GM12878 (cell line): ENCODE measurements around the gene OS9. TPM values are rescaled to one million over a fixed set of nuclear protein-coding genes. Genes with fewer than 3 reads are reported as not detected.

Source experiments
- ATAC-seq: fragments of 200-7000 bp; cut with Tn5 transposase; 3 replicates; pipeline ENCODE4 v1.9.1; 2020; ENCODE audit warnings: mild to moderate bottlenecking, moderate library complexity
- BruUV-seq: library from RNA; stranded (reverse); fragments of 400-500 nt; replicated peaks from 2 replicates; lab custom pipeline; 2021; lab: Mats Ljungman, UMichigan
- CTCF ChIA-PET: fragments of 300-600 bp; sonication (Branson Sonifier 250); formaldehyde crosslinking; extraction: SDS; loops from one replicate; lab custom pipeline; 2021; ENCODE audit warnings: inconsistent platforms; lab: Yijun Ruan, JAX
- POLR2A ChIA-PET: fragments of 350-600 bp; formaldehyde crosslinking; extraction: SDS; loops from one replicate; lab custom pipeline; 2021; ENCODE audit warnings: inconsistent platforms; lab: Charles Lee
- RAD21 ChIA-PET: fragments of 300-600 bp; sonication (Branson Sonifier 250); formaldehyde crosslinking; loops from one replicate; lab custom pipeline; 2023; ENCODE audit warnings: antibody characterized with exemption; ENCODE audit not compliant: unreplicated experiment; lab: Charles Lee
- SMC1A ChIA-PET: fragments of 300-600 bp; sonication (Branson Sonifier 250); formaldehyde crosslinking; loops from one replicate; lab custom pipeline; 2023; ENCODE audit not compliant: unreplicated experiment, uncharacterized antibody; lab: Charles Lee
- DNase-seq: peaks from one replicate; pipeline ENCODE4 v3.0.0-alpha.2; 2011; ENCODE audit warnings: low read depth, low spot score
- FAIRE-seq: peaks from 3 replicates; lab custom pipeline; 2011; peaks lifted over from hg19 to GRCh38; lab: Jason Lieb, UNC
- H2AFZ ChIP-seq: 2 replicates; pipeline ENCODE4 v1.6.0; 2011; ENCODE audit warnings: low read depth, low read length, control low read depth; ENCODE audit not compliant: control insufficient read depth
- H3K27ac ChIP-seq: 2 replicates; pipeline ENCODE4 v1.5.1; 2011; ENCODE audit warnings: control low read depth; ENCODE audit not compliant: control insufficient read depth, insufficient read depth
- H3K27me3 ChIP-seq, 2 experiments: replicated peaks in 1 of 2; 2 replicates each; pipeline versions ENCODE4 v1.6.0 to v1.6.1; 2011; ENCODE audit warnings: low read length in 1 of 2; ENCODE audit not compliant: control insufficient read depth in 2 of 2, insufficient read depth in 2 of 2
- H3K36me3 ChIP-seq, 2 experiments: 2 replicates each; pipeline ENCODE4 v1.5.1; 2011; ENCODE audit warnings: low read length in 1 of 2; ENCODE audit not compliant: control insufficient read depth in 2 of 2, insufficient read depth in 2 of 2
- H3K4me1 ChIP-seq: 2 replicates; pipeline ENCODE4 v1.6.1; 2011; ENCODE audit warnings: mild to moderate bottlenecking, low read length, moderate library complexity, mixed read lengths; ENCODE audit not compliant: control insufficient read depth, insufficient read depth
- H3K4me2 ChIP-seq: 2 replicates; pipeline ENCODE4 v1.6.0; 2011; ENCODE audit warnings: control low read depth; ENCODE audit not compliant: control insufficient read depth, insufficient read depth
- H3K4me3 ChIP-seq: fragments of 200-600 bp; sonication (generic); 2 replicates; pipeline ENCODE4 v1.5.1; 2016
- H3K79me2 ChIP-seq: 2 replicates; pipeline ENCODE4 v1.6.0; 2011; ENCODE audit warnings: low read length; ENCODE audit not compliant: control insufficient read depth, insufficient read depth
- H3K9ac ChIP-seq: 2 replicates; pipeline ENCODE4 v1.8.0; 2011; ENCODE audit warnings: low read length, control low read depth, mixed read lengths; ENCODE audit not compliant: control insufficient read depth, insufficient read depth
- H3K9me3 ChIP-seq: replicated peaks from 3 replicates; pipeline ENCODE4 v1.5.1; 2011; ENCODE audit warnings: mild to moderate bottlenecking, low read length; ENCODE audit not compliant: control insufficient read depth, insufficient read depth
- H4K20me1 ChIP-seq: 2 replicates; pipeline ENCODE4 v1.6.0; 2011; ENCODE audit not compliant: control insufficient read depth, insufficient read depth
- SREBF1 ChIP-seq: IDR thresholded peaks from 2 replicates; pipeline ENCODE4 v1.6.1; 2012; ENCODE audit warnings: mild to moderate bottlenecking, low read length
- TCF12 ChIP-seq: IDR thresholded peaks from 2 replicates; pipeline ENCODE4 v1.6.1; 2011; ENCODE audit warnings: low read depth, mild to moderate bottlenecking, low read length
- WGBS: methylation state at CpG from one replicate; pipeline ENCODE4 v1.1.6; 2016; ENCODE audit warnings: low lambda C conversion rate; ENCODE audit not compliant: insufficient replicate concordance, insufficient coverage; ENCODE audit errors: missing lambda C conversion rate; 5-methylcytosine and 5-hydroxymethylcytosine counted together
- in situ Hi-C: fragments of 300-500 bp; cut with MboI; formaldehyde crosslinking; loops from 9 replicates; pipeline ENCODE4 v1.14.3; 2018; ENCODE audit warnings: mixed read lengths
- intact Hi-C: fragments of 100-400 bp; cut with micrococcal nuclease; formaldehyde crosslinking; loops from one replicate; pipeline ENCODE4 v1.14.2; 2022; ENCODE audit not compliant: unreplicated experiment
- polyA plus RNA-seq, 11 experiments: library from polyadenylated mRNA; depleted of rRNA in 4 of 11; unstranded in 6 of 11; stranded (reverse) in 5 of 11; fragments of >200 nt; fragmentation: Nextera tagmentation in 4 of 11; fragmentation: Illumina TruSeq in 1 of 11; extraction: Ambion mirVana in 4 of 11; extraction: Trizol in 1 of 11; gene quantifications; 1 replicate in 1 of 11; 2 replicates in 10 of 11; pipeline versions ENCODE4 v1.2.1 to v1.2.3, GENCODE V29; 2011 to 2016; ENCODE audit warnings: inconsistent platforms in 2 of 11, missing spikeins in 2 of 11, low read depth in 1 of 11
- total RNA-seq, 4 experiments: library from RNA; depleted of rRNA in 3 of 4; stranded (reverse); fragments of >200 nt in 3 of 4; fragmentation: Illumina TruSeq in 1 of 4; extraction: Trizol in 1 of 4; gene quantifications; 2 replicates each; pipeline versions ENCODE4 v1.2.1 to v1.2.3, GENCODE V29; 2013 to 2021
- TF ChIP-seq, protein P1 (sequence below): fragments of 450-650 bp; IDR thresholded peaks from 2 replicates; pipeline ENCODE4 v1.6.1; 2017; ENCODE audit warnings: mild to moderate bottlenecking

Gene OS9
- total and polyA plus RNA-seq, 10 of the 15 experiments (the other 5 are each of a cell fraction or from before 2014, with no cell fraction given): 5.2 to 106 (median 79.1) TPM

DNA sequence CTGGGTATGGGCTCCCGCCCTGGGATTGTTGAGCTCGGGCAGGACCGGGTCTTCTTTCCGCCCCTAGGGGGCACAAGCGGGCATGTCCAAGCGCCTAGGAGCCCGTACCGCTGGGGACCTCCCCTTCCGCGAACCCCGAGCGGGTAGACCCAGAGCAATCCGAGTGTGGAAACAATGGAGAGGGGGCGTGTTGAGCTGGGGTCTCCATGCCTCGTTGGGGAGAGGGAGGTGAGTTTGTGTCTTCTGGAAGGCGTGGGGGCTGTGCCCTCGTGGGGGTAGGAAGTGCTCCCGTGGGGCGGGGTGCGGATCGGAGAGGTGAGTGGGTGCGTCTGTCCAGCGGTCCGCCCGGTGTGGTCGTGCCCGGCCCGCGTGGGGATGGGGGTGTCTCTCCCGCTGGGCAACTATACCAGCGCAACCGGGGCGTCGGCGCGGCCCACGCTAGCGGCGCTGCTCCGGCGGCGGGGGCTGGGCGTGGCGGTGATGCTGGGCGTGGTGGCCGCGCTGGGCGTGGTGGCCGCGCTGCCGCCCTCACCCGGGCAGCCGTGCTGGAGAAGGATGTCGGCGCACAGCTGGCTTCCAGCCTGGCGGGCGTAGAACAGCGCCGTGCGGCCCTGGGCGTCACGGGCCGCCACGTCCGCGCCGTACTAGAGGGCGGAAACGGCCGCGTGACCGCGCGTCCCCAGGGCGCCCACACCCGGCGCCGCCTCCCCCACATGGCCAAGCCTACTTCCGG is 32.4 kb downstream of the OS9 start:
- ChIA-PET RAD21 (no interaction called here), POLR2A (no interaction called here)
- H2AFZ ChIP-seq: no peak overlapping the region
- H3K27ac ChIP-seq: no peak overlapping the region
- no peaks in the 10 kb centered on the region for H3K79me2 ChIP-seq
- no peak overlapping the region for H3K9ac ChIP-seq
- no peaks in the 10 kb centered on the region for H4K20me1 ChIP-seq
- in situ Hi-C loops: no loop called here
- H3K27me3 ChIP-seq: no peaks in the 10 kb centered on the region
- H3K9me3 ChIP-seq: no peaks in the 10 kb centered on the region
- TF ChIP-seq TCF12 (no peak), SREBF1 (no peak)
- TF ChIP-seq, protein P1, sequence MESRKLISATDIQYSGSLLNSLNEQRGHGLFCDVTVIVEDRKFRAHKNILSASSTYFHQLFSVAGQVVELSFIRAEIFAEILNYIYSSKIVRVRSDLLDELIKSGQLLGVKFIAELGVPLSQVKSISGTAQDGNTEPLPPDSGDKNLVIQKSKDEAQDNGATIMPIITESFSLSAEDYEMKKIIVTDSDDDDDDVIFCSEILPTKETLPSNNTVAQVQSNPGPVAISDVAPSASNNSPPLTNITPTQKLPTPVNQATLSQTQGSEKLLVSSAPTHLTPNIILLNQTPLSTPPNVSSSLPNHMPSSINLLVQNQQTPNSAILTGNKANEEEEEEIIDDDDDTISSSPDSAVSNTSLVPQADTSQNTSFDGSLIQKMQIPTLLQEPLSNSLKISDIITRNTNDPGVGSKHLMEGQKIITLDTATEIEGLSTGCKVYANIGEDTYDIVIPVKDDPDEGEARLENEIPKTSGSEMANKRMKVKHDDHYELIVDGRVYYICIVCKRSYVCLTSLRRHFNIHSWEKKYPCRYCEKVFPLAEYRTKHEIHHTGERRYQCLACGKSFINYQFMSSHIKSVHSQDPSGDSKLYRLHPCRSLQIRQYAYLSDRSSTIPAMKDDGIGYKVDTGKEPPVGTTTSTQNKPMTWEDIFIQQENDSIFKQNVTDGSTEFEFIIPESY: peak; percentile 66; the same call in 1 of the 2 replicates
- TF ChIP-seq, all 136 proteins: peak for 1
- DNase-seq: no peak
- no peaks in the 10 kb centered on the region for H3K4me1 ChIP-seq
- ChIA-PET CTCF (interaction anchor here (1.6 kb wide), 1 partner anchor 16 kb away, joined by 5 read pairs; no protein-coding TSS in a partner anchor), SMC1A (no interaction called here)
- ATAC-seq: no peak
- FAIRE-seq: no peak
- 99% methylated on average over 58 of the region's 79 CpGs for WGBS
- peaks cover 8 to 10% of the 10 kb centered on the region in 2 experiments; a peak in 3 of 4 replicates for H3K36me3 ChIP-seq
- H3K4me2 ChIP-seq: no peak overlapping the region
- intact Hi-C loops: no loop called here
- H3K4me3 ChIP-seq: no peak overlapping the region
- BruUV-seq: no TSS peak
